HepG2 (cell line): Measurements from ENCODE around the gene SYCP2. TPM values are rescaled to one million over a fixed set of nuclear protein-coding genes. Genes with fewer than 3 reads are reported as not detected.

Source experiments
- ATAC-seq: fragments of 200-7000 bp; cut with Tn5 transposase; 3 replicates; pipeline ENCODE4 v1.9.1; 2020; ENCODE audit warnings: mild to moderate bottlenecking, moderate library complexity
- BruUV-seq: library from RNA; stranded (reverse); fragments of 400-500 nt; replicated peaks from 2 replicates; lab custom pipeline; 2021; lab: Mats Ljungman, UMichigan
- CTCF ChIA-PET: fragments of 300-600 bp; formaldehyde crosslinking; extraction: SDS; loops from one replicate; lab custom pipeline; 2021; ENCODE audit warnings: low total read pairs, inconsistent platforms, low intra/inter-chr PET ratio; lab: Yijun Ruan, JAX
- POLR2A ChIA-PET: fragments of 350-600 bp; sonication (Branson Sonifier 250); formaldehyde crosslinking; loops from one replicate; lab custom pipeline; 2020; ENCODE audit warnings: antibody characterized with exemption, inconsistent platforms; lab: Yijun Ruan, JAX
- DNase-seq: peaks from one replicate; pipeline ENCODE4 v3.0.0-alpha.2; 2015; ENCODE audit warnings: low spot score
- FAIRE-seq: peaks from 3 replicates; lab custom pipeline; 2011; peaks lifted over from hg19 to GRCh38; lab: Jason Lieb, UNC
- H2AFZ ChIP-seq: one replicate; pipeline ENCODE4 v1.6.1; 2011; ENCODE audit warnings: low read length, inconsistent platforms
- H3K27ac ChIP-seq: fragments of 300-600 bp; 3 replicates; pipeline ENCODE4 v1.8.0; 2011; ENCODE audit warnings: mixed run types, mild to moderate bottlenecking, mixed read lengths, low read length, inconsistent platforms; ENCODE audit not compliant: insufficient read depth; ENCODE audit errors: extremely low read length
- H3K27me3 ChIP-seq, 2 experiments: fragments of 200-600 bp in 1 of 2; 2 replicates in 1 of 2; 3 replicates in 1 of 2; pipeline versions ENCODE4 v1.6.0 to v1.8.0; 2011; ENCODE audit warnings: low read length in 2 of 2, mild to moderate bottlenecking in 2 of 2, moderate library complexity in 2 of 2, inconsistent platforms in 1 of 2; ENCODE audit not compliant: insufficient read depth in 2 of 2, control insufficient read depth in 1 of 2
- H3K36me3 ChIP-seq, 2 experiments: fragments of 200-600 bp in 1 of 2; replicated peaks in 1 of 2; 2 replicates in 1 of 2; 3 replicates in 1 of 2; pipeline versions ENCODE4 v1.5.1 to v1.8.0; 2011; ENCODE audit warnings: low read length in 2 of 2, inconsistent platforms in 1 of 2; ENCODE audit not compliant: insufficient read depth in 2 of 2, control insufficient read depth in 1 of 2
- H3K4me1 ChIP-seq: 2 replicates; pipeline ENCODE4 v1.5.1; 2012; ENCODE audit warnings: low read length, inconsistent platforms; ENCODE audit not compliant: insufficient read depth
- H3K4me2 ChIP-seq: 2 replicates; pipeline ENCODE4 v1.6.0; 2011; ENCODE audit warnings: low read depth, low read length, inconsistent platforms
- H3K4me3 ChIP-seq, 3 experiments: fragments of 200-600 bp in 1 of 3; sonication (generic), shearing (Covaris generic) in 1 of 3; replicated peaks in 1 of 3; 2 replicates each; pipeline ENCODE4 v1.5.1; 2011 to 2016; ENCODE audit warnings: low read length in 3 of 3, inconsistent platforms in 2 of 3, low read depth in 2 of 3, mild to moderate bottlenecking in 2 of 3, control low read depth in 1 of 3, mixed read lengths in 1 of 3; ENCODE audit not compliant: insufficient read depth in 1 of 3
- H3K79me2 ChIP-seq: one replicate; pipeline ENCODE4 v1.6.1; 2011; ENCODE audit warnings: low read length, inconsistent platforms; ENCODE audit not compliant: insufficient read depth
- H3K9ac ChIP-seq: 2 replicates; pipeline ENCODE4 v1.6.0; 2011; ENCODE audit warnings: mild to moderate bottlenecking, low read depth, low read length, inconsistent platforms; ENCODE audit not compliant: insufficient read depth
- H3K9me3 ChIP-seq: 2 replicates; pipeline ENCODE4 v1.5.1; 2012; ENCODE audit warnings: mild to moderate bottlenecking, low read length
- H4K20me1 ChIP-seq: 2 replicates; pipeline ENCODE4 v1.6.0; 2011; ENCODE audit warnings: inconsistent platforms, mild to moderate bottlenecking, low read length, moderate library complexity; ENCODE audit not compliant: insufficient read depth
- GATA4 ChIP-seq: sonication (generic); IDR thresholded peaks from 2 replicates; pipeline ENCODE4 v1.6.1; 2016; ENCODE audit warnings: antibody characterized with exemption, low read depth, borderline replicate concordance
- MTF1 ChIP-seq: sonication (generic); formaldehyde crosslinking; IDR thresholded peaks from 2 replicates; pipeline ENCODE4 v1.5.0; 2020; ENCODE audit warnings: missing genetic modification reagents
- SRF ChIP-seq: IDR thresholded peaks from 2 replicates; pipeline ENCODE4 v1.6.1; 2011; ENCODE audit warnings: mild to moderate bottlenecking, low read depth, low read length, moderate library complexity
- U2AF2 ChIP-seq: fragments of 200-400 bp; formaldehyde crosslinking; IDR thresholded peaks from 2 replicates; pipeline ENCODE4 v1.6.1; 2017; ENCODE audit warnings: low read depth, mild to moderate bottlenecking, low read length
- ZKSCAN5 ChIP-seq: sonication (generic); formaldehyde crosslinking; IDR thresholded peaks from 2 replicates; pipeline ENCODE4 v1.5.1; 2020; ENCODE audit warnings: mild to moderate bottlenecking, missing genetic modification reagents
- ZNF10 ChIP-seq: sonication (generic); formaldehyde crosslinking; IDR thresholded peaks from 2 replicates; pipeline ENCODE4 v1.4.0; 2020; ENCODE audit warnings: mild to moderate bottlenecking, low read depth, missing genetic modification reagents, borderline replicate concordance
- ZNF569 ChIP-seq: sonication (generic); formaldehyde crosslinking; IDR thresholded peaks from 2 replicates; pipeline ENCODE4 v1.5.0; 2020; ENCODE audit warnings: mild to moderate bottlenecking, missing genetic modification reagents, moderate library complexity, borderline replicate concordance
- ZNF674 ChIP-seq: sonication (generic); formaldehyde crosslinking; IDR thresholded peaks from 2 replicates; pipeline ENCODE4 v1.5.0; 2020; ENCODE audit warnings: low read depth, mild to moderate bottlenecking, missing genetic modification reagents
- ZNF724P ChIP-seq: sonication (generic); formaldehyde crosslinking; IDR thresholded peaks from 2 replicates; pipeline ENCODE4 v1.8.0; 2022; ENCODE audit warnings: missing genetic modification reagents, borderline replicate concordance
- WGBS: methylation state at CpG from one replicate; pipeline ENCODE4 v1.1.6; 2017; ENCODE audit warnings: low lambda C conversion rate; 5-methylcytosine and 5-hydroxymethylcytosine counted together
- in situ Hi-C: cut with HindIII; loops from 2 replicates; pipeline ENCODE4 v1.10.0; 2017; ENCODE audit warnings: low pct_unique_long_range_greater_than_20kb; ENCODE audit not compliant: extremely low pct_ligation_motif_present
- intact Hi-C: fragments of 100-400 bp; cut with micrococcal nuclease; formaldehyde crosslinking; loops from one replicate; pipeline ENCODE4 v1.10.0; 2022; ENCODE audit not compliant: unreplicated experiment
- polyA plus RNA-seq, 8 experiments: library from polyadenylated mRNA; depleted of rRNA in 3 of 8; stranded (reverse) in 7 of 8; unstranded in 1 of 8; fragments of >200 nt; fragmentation: Illumina TruSeq in 4 of 8; extraction: Trizol in 4 of 8; gene quantifications; 2 replicates each; pipeline versions ENCODE4 v1.2.1 to v1.2.3, GENCODE V29; 2011 to 2016; ENCODE audit warnings: low read depth in 4 of 8, missing spikeins in 1 of 8, mixed read lengths in 1 of 8; ENCODE audit not compliant: insufficient read depth in 1 of 8
- total RNA-seq, 5 experiments: library from RNA; depleted of rRNA; stranded (reverse); fragments of >200 nt; fragmentation: Illumina TruSeq; extraction: Trizol; gene quantifications; 2 replicates each; pipeline ENCODE4 v1.2.3, GENCODE V29; 2016; ENCODE audit warnings: low read depth in 1 of 5
- TF ChIP-seq, protein P1 (sequence below): conservative IDR thresholded peaks from 2 replicates; pipeline ENCODE4 v1.6.1; 2018; ENCODE audit warnings: missing genetic modification reagents
- TF ChIP-seq, protein P2 (sequence below): sonication (generic); formaldehyde crosslinking; IDR thresholded peaks from 2 replicates; pipeline ENCODE4 v1.4.0; 2020; ENCODE audit warnings: low read depth, mild to moderate bottlenecking, missing genetic modification reagents

The SYCP2 gene
- total and polyA plus RNA-seq, 2 of the 13 experiments (the other 11 are each of a cell fraction or from before 2014, with no cell fraction given) = 0.07 to 0.24 TPM

DNA sequence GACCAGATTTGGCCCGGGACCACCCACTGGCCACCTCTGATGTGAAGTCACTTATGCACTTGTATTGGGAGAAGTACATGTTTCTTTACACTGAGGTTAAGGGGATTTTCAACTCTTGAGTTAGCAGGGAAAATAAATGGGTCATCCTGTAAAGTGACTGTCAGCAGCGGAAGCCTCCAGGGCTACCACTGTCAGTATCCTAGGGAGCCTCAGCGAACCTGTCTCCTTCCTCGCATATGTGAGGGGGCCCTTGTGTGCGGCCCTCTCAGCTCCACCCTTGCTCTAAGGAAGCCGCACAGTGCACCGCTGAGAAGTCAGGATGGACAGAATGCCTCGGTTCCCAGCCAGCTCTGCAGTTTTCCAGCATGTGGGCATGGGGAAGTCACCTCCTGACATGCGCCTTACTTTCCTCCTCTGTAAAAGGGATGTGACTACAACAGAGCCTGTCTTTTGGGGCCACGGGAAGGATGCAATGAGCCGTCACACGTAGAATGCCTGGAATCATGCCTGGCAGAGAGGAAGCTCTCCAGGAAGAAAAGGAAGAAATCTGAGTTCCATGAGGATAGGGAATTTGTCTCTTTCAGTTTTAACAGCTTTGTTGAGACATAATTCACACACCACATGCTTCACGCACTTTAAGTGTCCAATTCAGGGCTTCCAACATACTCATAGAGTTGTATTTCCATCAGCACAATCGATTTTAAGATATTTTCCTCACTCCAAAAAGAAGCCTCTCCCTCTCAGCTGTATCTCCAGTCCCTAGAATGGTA is 115.4 kb downstream of the SYCP2 start:
- Histone ChIP-seq H2AFZ (no peak overlapping the region), H3K9me3 (no peaks in the 10 kb centered on the region)
- no peak for ATAC-seq
- WGBS = 12% methylated on average over 14 of the region's 14 CpGs
- TF ChIP-seq, protein P1, sequence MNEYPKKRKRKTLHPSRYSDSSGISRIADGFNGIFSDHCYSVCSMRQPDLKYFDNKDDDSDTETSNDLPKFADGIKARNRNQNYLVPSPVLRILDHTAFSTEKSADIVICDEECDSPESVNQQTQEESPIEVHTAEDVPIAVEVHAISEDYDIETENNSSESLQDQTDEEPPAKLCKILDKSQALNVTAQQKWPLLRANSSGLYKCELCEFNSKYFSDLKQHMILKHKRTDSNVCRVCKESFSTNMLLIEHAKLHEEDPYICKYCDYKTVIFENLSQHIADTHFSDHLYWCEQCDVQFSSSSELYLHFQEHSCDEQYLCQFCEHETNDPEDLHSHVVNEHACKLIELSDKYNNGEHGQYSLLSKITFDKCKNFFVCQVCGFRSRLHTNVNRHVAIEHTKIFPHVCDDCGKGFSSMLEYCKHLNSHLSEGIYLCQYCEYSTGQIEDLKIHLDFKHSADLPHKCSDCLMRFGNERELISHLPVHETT (CRISPR knock-in tag) = no peak
- TF ChIP-seq ZNF724P = no peak
- TF ChIP-seq, protein P2, sequence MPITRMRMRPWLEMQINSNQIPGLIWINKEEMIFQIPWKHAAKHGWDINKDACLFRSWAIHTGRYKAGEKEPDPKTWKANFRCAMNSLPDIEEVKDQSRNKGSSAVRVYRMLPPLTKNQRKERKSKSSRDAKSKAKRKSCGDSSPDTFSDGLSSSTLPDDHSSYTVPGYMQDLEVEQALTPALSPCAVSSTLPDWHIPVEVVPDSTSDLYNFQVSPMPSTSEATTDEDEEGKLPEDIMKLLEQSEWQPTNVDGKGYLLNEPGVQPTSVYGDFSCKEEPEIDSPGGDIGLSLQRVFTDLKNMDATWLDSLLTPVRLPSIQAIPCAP (CRISPR knock-in tag) = no peak
- no peak for TF ChIP-seq U2AF2
- no peak for TF ChIP-seq ZKSCAN5
- TF ChIP-seq ZNF569 (CRISPR knock-in tag) = no peak
- no peak for TF ChIP-seq SRF
- TF ChIP-seq GATA4 = no peak
- no peak for TF ChIP-seq ZNF10
- no peak for TF ChIP-seq MTF1 (CRISPR knock-in tag)
- TF ChIP-seq ZNF674 (CRISPR knock-in tag) = no peak
- TF ChIP-seq, all 625 proteins: peak for 0
- no peaks in the 10 kb centered on the region for H3K36me3 ChIP-seq
- no peaks in the 10 kb centered on the region for H4K20me1 ChIP-seq
- no peaks in the 10 kb centered on the region for H3K79me2 ChIP-seq
- DNase-seq (no peak), FAIRE-seq (no peak)
- no peak overlapping the region for H3K4me3 ChIP-seq
- peaks cover 0 to 45% of the 10 kb centered on the region in 2 experiments; a peak in 3 of 5 replicates for H3K27me3 ChIP-seq
- BruUV-seq = no TSS peak
- H3K9ac ChIP-seq = no peak overlapping the region
- H3K27ac ChIP-seq = no peak overlapping the region
- POLR2A ChIA-PET = no interaction called here
- no peaks in the 10 kb centered on the region for H3K4me1 ChIP-seq
- intact Hi-C loops (no loop called here), in situ Hi-C loops (no loop called here)
- no peak overlapping the region for H3K4me2 ChIP-seq
- CTCF ChIA-PET = no interaction called here
